ENCODE results near the gene TCTN3.

The TCTN3 gene

GRCh38 chr10:95618101-95618500, 75.6 kb downstream of the TCTN3 start:
- H3K18ac ChIP-seq (ENCODE audit: low read depth in 1 of 2, low read length in 2 of 2): no peak overlapping the region
- H4K8ac ChIP-seq (ENCODE audit: low read length): no peak overlapping the region
- H3K9ac ChIP-seq (ENCODE audit: low read length): no peak overlapping the region
- no peak overlapping the region for H3K27ac ChIP-seq (ENCODE audit: low read length, poor library complexity, severe bottlenecking)
- 88% methylated on average over 4 of the region's 4 CpGs for WGBS
- H3K27me3 ChIP-seq (ENCODE audit: control insufficient read depth in 1 of 2, insufficient read depth in 1 of 2, low read length in 2 of 2): no peaks in the 10 kb centered on the region
- H3K23ac ChIP-seq (ENCODE audit: low read length in 2 of 2): no peak overlapping the region
- H2AFZ ChIP-seq (ENCODE audit: low read depth, low read length): no peak overlapping the region
- H3K4me2 ChIP-seq (ENCODE audit: low read length, poor library complexity, severe bottlenecking): no peak overlapping the region
- no peak overlapping the region for H2AK5ac ChIP-seq (ENCODE audit: low read length, severe bottlenecking)
- H3K14ac ChIP-seq (ENCODE audit: low read length in 2 of 2): no peak overlapping the region
- no peak overlapping the region for H2BK120ac ChIP-seq (ENCODE audit: low read depth, low read length)
- peaks cover 50 to 81% of the 10 kb centered on the region in 2 experiments for H3K36me3 ChIP-seq (ENCODE audit: control insufficient read depth in 1 of 2, insufficient read depth in 2 of 2, low read depth in 1 of 2, low read length in 2 of 2)
- H3K4me3 ChIP-seq (ENCODE audit: insufficient read depth in 1 of 2, low read depth in 1 of 2, low read length in 2 of 2): no peak overlapping the region
- no peaks in the 10 kb centered on the region for H3K4me1 ChIP-seq (ENCODE audit: control insufficient read depth, insufficient read depth, low read depth, low read length)
- peaks cover 27% of the 10 kb centered on the region for H3K79me1 ChIP-seq (replicated peaks; ENCODE audit: low read length, poor library complexity, severe bottlenecking)
- DNase-seq: no peak
- H3K9me3 ChIP-seq (ENCODE audit: control insufficient read depth, low read length): no peaks in the 10 kb centered on the region
- H2BK5ac ChIP-seq (ENCODE audit: low read depth, low read length, poor library complexity, severe bottlenecking): no peak overlapping the region
- no peak overlapping the region for H4K91ac ChIP-seq (ENCODE audit: low read length)
- H3K4ac ChIP-seq (ENCODE audit: low read depth in 1 of 2, low read length in 2 of 2): no peak overlapping the region
- no peak overlapping the region for H2BK12ac ChIP-seq (ENCODE audit: low read length in 2 of 2)
- no peak overlapping the region for H2BK15ac ChIP-seq (ENCODE audit: low read depth, poor library complexity, severe bottlenecking)

- H3K36me3 ChIP-seq (ENCODE audit: control insufficient read depth in 1 of 2, insufficient read depth in 2 of 2, low read depth in 1 of 2, low read length in 2 of 2): peaks cover 53 to 86% of the 10 kb centered on the region in 2 experiments
- no peak overlapping the region for H2AK5ac ChIP-seq (ENCODE audit: low read length, severe bottlenecking)
- DNase-seq: no peak
- no peak overlapping the region for H2AFZ ChIP-seq (ENCODE audit: low read depth, low read length)
- no peak overlapping the region for H2BK12ac ChIP-seq (ENCODE audit: low read length in 2 of 2)
- WGBS: 97% methylated on average over 4 of the region's 4 CpGs
- no peak overlapping the region for H2BK5ac ChIP-seq (ENCODE audit: low read depth, low read length, poor library complexity, severe bottlenecking)
- H3K4ac ChIP-seq (ENCODE audit: low read depth in 1 of 2, low read length in 2 of 2): no peak overlapping the region
- no peak overlapping the region for H3K9ac ChIP-seq (ENCODE audit: low read length)
- no peak overlapping the region for H3K4me2 ChIP-seq (ENCODE audit: low read length, poor library complexity, severe bottlenecking)
- H3K27me3 ChIP-seq (ENCODE audit: control insufficient read depth in 1 of 2, insufficient read depth in 1 of 2, low read length in 2 of 2): no peaks in the 10 kb centered on the region
- H4K91ac ChIP-seq (ENCODE audit: low read length): no peak overlapping the region
- H3K9me3 ChIP-seq (ENCODE audit: control insufficient read depth, low read length): no peaks in the 10 kb centered on the region
- no peak overlapping the region for H2BK15ac ChIP-seq (ENCODE audit: low read depth, poor library complexity, severe bottlenecking)
- no peak overlapping the region for H3K4me3 ChIP-seq (ENCODE audit: insufficient read depth in 1 of 2, low read depth in 1 of 2, low read length in 2 of 2)
- no peak overlapping the region for H3K23ac ChIP-seq (ENCODE audit: low read length in 2 of 2)
- H3K4me1 ChIP-seq (ENCODE audit: control insufficient read depth, insufficient read depth, low read depth, low read length): no peaks in the 10 kb centered on the region
- H4K8ac ChIP-seq (ENCODE audit: low read length): no peak overlapping the region
- H3K79me1 ChIP-seq (replicated peaks; ENCODE audit: low read length, poor library complexity, severe bottlenecking): peaks cover 31% of the 10 kb centered on the region
- H3K18ac ChIP-seq (ENCODE audit: low read depth in 1 of 2, low read length in 2 of 2): no peak overlapping the region
- no peak overlapping the region for H3K27ac ChIP-seq (ENCODE audit: low read length, poor library complexity, severe bottlenecking)
- H2BK120ac ChIP-seq (ENCODE audit: low read depth, low read length): no peak overlapping the region
- H3K14ac ChIP-seq (ENCODE audit: low read length in 2 of 2): no peak overlapping the region
Observed at GRCh38 chr10:95616446-95616845, 77.3 kb downstream of the TCTN3 start.

Measured in mesenchymal stem cell (in vitro differentiated cells and primary cell).